COLO668 (cell line): ENCODE measurements around the gene PARP2.

Experiments used
- DNase-seq: peaks from one replicate; lab custom pipeline; 2025; ENCODE audit not compliant: unreplicated experiment; lab: John Stamatoyannopoulos, UW

The PARP2 gene

GRCh38 chr14:20397511-20397910 is 54.1 kb downstream of the PARP2 start:
- DNase-seq: no peak

- no peak for DNase-seq
These were observed 57.1 kb downstream of the PARP2 start for GRCh38 chr14:20400589-20400964.

GRCh38 chr14:20400965-20401593 is 57.6 kb downstream of the PARP2 start:
- DNase-seq: no peak

- DNase-seq: no peak
These were observed 60.1 kb downstream of the PARP2 start for GRCh38 chr14:20403521-20403920.
